ENCODE data around the gene ZDHHC8. TPM values are rescaled to one million over a fixed set of nuclear protein-coding genes. Genes with fewer than 3 reads are reported as not detected.

Gene ZDHHC8
- total RNA-seq, 2 donors from 2014 or later, result 82.2 to 82.3 TPM

DNA sequence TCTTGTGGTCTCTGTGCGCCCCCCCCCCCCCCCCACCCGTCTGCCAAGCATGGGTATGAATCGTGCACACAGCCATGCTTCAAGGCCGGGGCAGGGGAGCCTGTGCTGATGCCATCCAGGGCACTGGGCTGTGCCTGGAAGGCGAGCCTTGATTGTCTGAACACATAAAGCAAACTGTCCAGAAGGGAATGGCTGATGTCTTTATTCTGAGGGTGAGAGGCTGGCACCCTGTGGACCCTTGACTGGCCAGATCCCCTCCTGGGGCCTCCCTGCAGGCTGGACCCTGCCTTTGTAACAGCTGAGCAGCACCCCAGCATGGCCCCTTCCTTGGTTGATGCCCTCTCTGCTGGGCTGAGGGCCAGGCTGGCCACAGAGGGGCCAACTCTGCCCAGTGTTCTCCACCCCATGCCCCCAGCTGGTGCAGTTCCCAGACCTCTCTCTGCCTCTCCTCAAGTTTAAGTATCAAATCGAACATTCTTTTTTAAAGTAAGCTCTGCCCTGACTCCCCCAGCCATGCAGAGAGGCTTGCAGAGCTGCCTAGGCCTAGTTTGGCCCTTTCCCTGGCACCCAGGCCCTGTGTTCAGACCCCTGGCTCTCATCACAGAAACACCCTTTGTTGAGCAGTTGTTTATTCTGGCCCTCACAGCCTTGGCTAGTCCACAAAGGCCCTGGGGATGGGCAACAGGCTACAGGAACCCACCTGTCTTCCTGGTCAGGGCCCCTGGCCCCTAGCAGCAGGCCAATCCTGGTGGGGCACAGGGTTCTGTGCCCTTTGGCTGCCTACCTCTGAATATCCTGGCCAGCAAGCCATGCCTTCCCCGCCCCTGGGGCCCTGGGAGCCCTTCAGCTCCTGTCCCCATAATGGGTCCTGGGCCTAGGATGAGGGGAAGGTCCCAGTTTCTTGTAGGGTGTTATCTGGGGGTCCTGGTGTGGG lies 19.6 kb upstream of the ZDHHC8 start:
- H3K27me3 Mint-ChIP-seq (ENCODE audit: insufficient read depth), result no peaks in the 10 kb centered on the region
- peaks cover 37% of the 10 kb centered on the region for H3K36me3 Mint-ChIP-seq (ENCODE audit: low read depth)
- no peak overlapping the region for H3K4me3 Mint-ChIP-seq
- Histone ChIP-seq H3K27ac (ENCODE audit: low read depth, low read length) (peak overlapping the region; percentile 41), H3K4me3 (ENCODE audit: low read length) (no peak overlapping the region), H3K36me3 (ENCODE audit: control insufficient read depth, insufficient read depth, low read length) (peaks cover 58% of the 10 kb centered on the region), H3K9ac (ENCODE audit: extremely low read depth, low read length, poor library complexity, severe bottlenecking) (no peak overlapping the region), H3K27me3 (ENCODE audit: control insufficient read depth, insufficient read depth, low read length, poor library complexity, severe bottlenecking) (no peaks in the 10 kb centered on the region), H3K4me1 (ENCODE audit: control insufficient read depth, insufficient read depth, low read length) (no peaks in the 10 kb centered on the region), H3K9me3 (ENCODE audit: control insufficient read depth, low read length) (no peaks in the 10 kb centered on the region)
- WGBS, 2 experiments (ENCODE audit: insufficient coverage in 1 of 2, insufficient read length in 1 of 2), result 86% methylated on average over 7 of the region's 7 CpGs; no CpG with 5 or more reads in 1 of the 2 experiments
- no peaks in the 10 kb centered on the region for H3K4me1 Mint-ChIP-seq
- TF ChIP-seq, protein P1, sequence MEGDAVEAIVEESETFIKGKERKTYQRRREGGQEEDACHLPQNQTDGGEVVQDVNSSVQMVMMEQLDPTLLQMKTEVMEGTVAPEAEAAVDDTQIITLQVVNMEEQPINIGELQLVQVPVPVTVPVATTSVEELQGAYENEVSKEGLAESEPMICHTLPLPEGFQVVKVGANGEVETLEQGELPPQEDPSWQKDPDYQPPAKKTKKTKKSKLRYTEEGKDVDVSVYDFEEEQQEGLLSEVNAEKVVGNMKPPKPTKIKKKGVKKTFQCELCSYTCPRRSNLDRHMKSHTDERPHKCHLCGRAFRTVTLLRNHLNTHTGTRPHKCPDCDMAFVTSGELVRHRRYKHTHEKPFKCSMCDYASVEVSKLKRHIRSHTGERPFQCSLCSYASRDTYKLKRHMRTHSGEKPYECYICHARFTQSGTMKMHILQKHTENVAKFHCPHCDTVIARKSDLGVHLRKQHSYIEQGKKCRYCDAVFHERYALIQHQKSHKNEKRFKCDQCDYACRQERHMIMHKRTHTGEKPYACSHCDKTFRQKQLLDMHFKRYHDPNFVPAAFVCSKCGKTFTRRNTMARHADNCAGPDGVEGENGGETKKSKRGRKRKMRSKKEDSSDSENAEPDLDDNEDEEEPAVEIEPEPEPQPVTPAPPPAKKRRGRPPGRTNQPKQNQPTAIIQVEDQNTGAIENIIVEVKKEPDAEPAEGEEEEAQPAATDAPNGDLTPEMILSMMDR (conservative IDR thresholded peaks at IDR 0.05), result no peak
- DNase-seq, result no peak
- no peaks in the 10 kb centered on the region for H3K9me3 Mint-ChIP-seq
- H3K27ac Mint-ChIP-seq, result peak overlapping the region; percentile 46

DNA sequence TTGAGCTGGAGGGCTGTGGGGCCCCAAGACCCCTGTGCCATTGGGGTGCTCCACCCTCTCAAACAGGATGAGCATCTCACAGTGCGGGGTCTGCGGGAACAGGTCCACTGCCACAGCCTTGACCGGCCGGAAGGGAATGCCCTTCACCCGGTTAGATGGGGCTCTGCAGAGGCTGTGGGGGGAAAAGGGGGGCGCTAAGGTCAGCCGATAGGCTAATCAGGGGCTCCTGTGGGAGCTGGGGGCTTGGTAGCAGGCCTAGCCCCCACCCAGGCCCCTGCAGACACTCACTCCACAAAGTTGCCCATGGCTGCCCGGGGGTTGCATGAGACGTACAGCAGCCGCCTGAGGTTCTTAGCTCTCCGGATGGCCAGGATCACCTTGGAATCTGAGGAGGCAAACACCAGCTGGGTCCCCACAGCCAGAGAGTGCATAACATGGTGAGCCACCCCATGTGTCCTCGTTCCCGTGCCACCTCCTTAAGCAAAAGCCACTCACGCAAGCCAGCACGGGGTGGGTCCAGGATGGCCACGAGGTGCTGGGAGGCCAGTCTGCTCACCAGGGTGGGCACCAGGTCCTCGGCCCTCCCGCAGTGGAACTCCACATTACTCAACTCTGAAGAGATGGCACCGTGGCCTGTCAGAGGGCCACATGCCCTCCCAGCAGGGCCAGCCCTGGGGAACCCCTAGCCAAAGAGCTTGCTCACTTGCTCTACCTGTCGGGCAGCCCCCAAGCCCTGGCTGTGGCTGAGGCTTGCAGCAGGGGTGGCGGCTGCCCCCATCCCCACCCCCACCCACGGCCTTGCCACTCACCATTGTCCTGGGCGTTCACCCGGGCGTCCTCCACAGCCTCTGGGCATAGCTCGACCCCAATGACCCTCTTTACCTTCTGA lies 18.7 kb upstream of the ZDHHC8 start:
- H3K36me3 ChIP-seq (ENCODE audit: control insufficient read depth, insufficient read depth, low read length), result peaks cover 49% of the 10 kb centered on the region
- no peaks in the 10 kb centered on the region for H3K27me3 ChIP-seq (ENCODE audit: control insufficient read depth, insufficient read depth, low read length, poor library complexity, severe bottlenecking)
- TF ChIP-seq, protein P1 (conservative IDR thresholded peaks at IDR 0.05), result no peak
- H3K27ac Mint-ChIP-seq, result no peak overlapping the region
- no peak overlapping the region for H3K9ac ChIP-seq (ENCODE audit: extremely low read depth, low read length, poor library complexity, severe bottlenecking)
- H3K4me1 Mint-ChIP-seq, result no peaks in the 10 kb centered on the region
- no peaks in the 10 kb centered on the region for H3K9me3 ChIP-seq (ENCODE audit: control insufficient read depth, low read length)
- WGBS, 2 experiments (ENCODE audit: insufficient coverage in 1 of 2, insufficient read length in 1 of 2), result 96% methylated on average over 12 to 26 of the region's 26 CpGs
- H3K4me1 ChIP-seq (ENCODE audit: control insufficient read depth, insufficient read depth, low read length), result no peaks in the 10 kb centered on the region
- no peak overlapping the region for H3K4me3 ChIP-seq (ENCODE audit: low read length)
- no peak for DNase-seq
- H3K9me3 Mint-ChIP-seq, result no peaks in the 10 kb centered on the region
- H3K36me3 Mint-ChIP-seq (ENCODE audit: low read depth), result peaks cover 28% of the 10 kb centered on the region
- no peak overlapping the region for H3K4me3 Mint-ChIP-seq
- peak overlapping the region; percentile 41 for H3K27ac ChIP-seq (ENCODE audit: low read depth, low read length)
- no peaks in the 10 kb centered on the region for H3K27me3 Mint-ChIP-seq (ENCODE audit: insufficient read depth)

DNA sequence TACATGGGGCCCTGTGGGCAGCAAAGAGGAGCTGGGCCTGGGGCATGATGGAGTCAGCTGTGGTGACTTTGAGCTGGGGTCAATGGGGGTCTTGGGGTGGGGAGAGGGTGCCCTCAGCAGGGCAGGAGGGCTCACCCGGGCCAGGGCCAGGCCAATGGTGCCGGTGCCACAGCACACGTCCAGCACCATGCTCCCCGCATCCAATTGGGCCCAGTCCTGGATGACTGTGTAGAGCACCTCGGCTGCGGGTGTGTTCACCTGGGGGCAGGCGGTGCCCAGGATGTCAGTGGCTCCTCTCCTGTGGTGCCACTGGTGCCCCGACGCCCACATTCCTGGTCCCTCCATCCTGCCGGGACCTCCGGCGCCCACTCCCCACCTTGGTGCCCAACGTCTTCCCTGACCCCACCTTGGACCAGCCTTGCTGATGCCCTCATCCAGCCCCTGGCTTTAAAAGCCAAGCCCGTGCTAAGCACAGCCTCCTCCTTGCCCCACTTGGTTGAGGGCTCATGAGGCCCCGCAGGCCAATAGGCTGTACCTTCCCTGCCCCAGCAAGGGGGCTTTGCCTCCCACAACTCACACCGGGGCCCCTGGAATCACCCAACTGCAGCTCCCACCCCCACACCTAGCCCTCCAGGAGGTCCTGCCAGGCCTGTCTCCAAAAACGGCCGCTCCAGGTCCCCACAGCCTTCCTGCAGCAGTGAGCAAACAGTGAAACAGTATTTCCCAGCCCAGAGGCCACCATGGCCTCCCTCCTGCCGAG lies 17.9 kb upstream of the ZDHHC8 start:
- H3K27ac Mint-ChIP-seq, result peak overlapping the region; percentile 72
- 90 to 95% methylated on average over 10 to 19 of the region's 19 CpGs for WGBS, 2 experiments (ENCODE audit: insufficient coverage in 1 of 2, insufficient read length in 1 of 2)

More for the DNA sequence above, 17.9 kb upstream of the ZDHHC8 start:
- TF ChIP-seq, protein P1 (conservative IDR thresholded peaks at IDR 0.05), result no peak
- H3K27me3 Mint-ChIP-seq (ENCODE audit: insufficient read depth), result no peaks in the 10 kb centered on the region
- no peak overlapping the region for H3K4me3 ChIP-seq (ENCODE audit: low read length)
- peaks cover 46% of the 10 kb centered on the region for H3K36me3 ChIP-seq (ENCODE audit: control insufficient read depth, insufficient read depth, low read length)
- peaks cover 3% of the 10 kb centered on the region for H3K4me1 Mint-ChIP-seq
- DNase-seq, result no peak
- H3K4me1 ChIP-seq (ENCODE audit: control insufficient read depth, insufficient read depth, low read length), result peaks cover 1% of the 10 kb centered on the region
- H3K9me3 ChIP-seq (ENCODE audit: control insufficient read depth, low read length), result no peaks in the 10 kb centered on the region
- H3K36me3 Mint-ChIP-seq (ENCODE audit: low read depth), result peaks cover 27% of the 10 kb centered on the region
- H3K27ac ChIP-seq (ENCODE audit: low read depth, low read length), result no peak overlapping the region
- H3K9me3 Mint-ChIP-seq, result no peaks in the 10 kb centered on the region
- H3K27me3 ChIP-seq (ENCODE audit: control insufficient read depth, insufficient read depth, low read length, poor library complexity, severe bottlenecking), result no peaks in the 10 kb centered on the region
- no peak overlapping the region for H3K4me3 Mint-ChIP-seq
- H3K9ac ChIP-seq (ENCODE audit: extremely low read depth, low read length, poor library complexity, severe bottlenecking), result no peak overlapping the region
